A549 (cell line): Measurements from ENCODE around the gene PUDP. TPM values are rescaled to one million over a fixed set of nuclear protein-coding genes. Genes with fewer than 3 reads are reported as not detected.
"Not testable (repeated sequence)": the region's sequence is repeated elsewhere in the genome, so short reads cannot be mapped to it uniquely, and the experiment has no call there.

Experiments used
- ATAC-seq, 2 experiments: fragments of 200-7000 bp in 1 of 2; fragments of >200 bp in 1 of 2; cut with Nextera tagmentation in 1 of 2; cut with Tn5 transposase in 1 of 2; 3 replicates each; pipeline versions ENCODE4 v1.8.0 to v1.9.1; 2018 to 2020; ENCODE audit warnings: mild to moderate bottlenecking in 1 of 2, moderate library complexity in 1 of 2
- CTCF ChIA-PET: fragments of 300-600 bp; sonication (Branson Sonifier 250); formaldehyde crosslinking; extraction: SDS; loops from one replicate; lab custom pipeline; 2021; ENCODE audit warnings: antibody characterized with exemption, inconsistent platforms; lab: Yijun Ruan, JAX
- POLR2A ChIA-PET: fragments of 350-600 bp; formaldehyde crosslinking; extraction: SDS; loops from one replicate; lab custom pipeline; 2021; ENCODE audit warnings: antibody characterized with exemption, inconsistent platforms; lab: Yijun Ruan, JAX
- DNase-seq, 2 experiments: peaks; one replicate each; pipeline versions ENCODE4 v3.0.0 to v3.0.0-alpha.2; 2011 to 2016; ENCODE audit warnings: low read depth in 1 of 2, low spot score in 1 of 2
- FAIRE-seq: peaks from 2 replicates; lab custom pipeline; 2011; peaks lifted over from hg19 to GRCh38; lab: Jason Lieb, UNC
- H3K27ac ChIP-seq, 2 experiments: fragments of >200 bp; sonication (Bioruptor Twin); formaldehyde crosslinking; 3 replicates each; pipeline ENCODE4 v1.5.1; 2016 to 2017
- H3K4me1 ChIP-seq: fragments of >200 bp; sonication (Bioruptor Twin); formaldehyde crosslinking; 3 replicates; pipeline ENCODE4 v1.6.1; 2016
- H3K4me2 ChIP-seq: fragments of >200 bp; sonication (Bioruptor Twin); formaldehyde crosslinking; 3 replicates; pipeline ENCODE4 v1.6.1; 2016
- H3K4me3 ChIP-seq: fragments of >200 bp; sonication (Bioruptor Twin); formaldehyde crosslinking; 3 replicates; pipeline ENCODE4 v1.5.1; 2016
- H3K9me3 ChIP-seq: fragments of >200 bp; sonication (Bioruptor Twin); formaldehyde crosslinking; 3 replicates; pipeline ENCODE4 v1.6.1; 2016
- EHMT2 ChIP-seq: fragments of 200-600 bp; sonication (generic); IDR thresholded peaks from 2 replicates; pipeline ENCODE4 v1.6.1; 2016; ENCODE audit warnings: antibody characterized with exemption, low read depth, mild to moderate bottlenecking, moderate library complexity
- HOXB5 ChIP-seq: fragments of 250-450 bp; sonication (Bioruptor Pico); IDR thresholded peaks from 2 replicates; pipeline ENCODE4 v1.5.0; 2020; ENCODE audit warnings: mild to moderate bottlenecking, moderate library complexity
- RARB ChIP-seq: fragments of 250-450 bp; sonication (Bioruptor Pico); IDR thresholded peaks from 2 replicates; pipeline ENCODE4 v1.8.0; 2021; ENCODE audit warnings: mild to moderate bottlenecking, moderate library complexity
- RNF2 ChIP-seq: fragments of 200-600 bp; sonication (generic); IDR thresholded peaks from 2 replicates; pipeline ENCODE4 v1.6.1; 2016; ENCODE audit warnings: low read depth, mild to moderate bottlenecking, antibody characterized with exemption, moderate library complexity, borderline replicate concordance
- ZC3H11A ChIP-seq: fragments of 450-650 bp; IDR thresholded peaks from 2 replicates; pipeline ENCODE4 v1.6.1; 2014; ENCODE audit warnings: antibody characterized with exemption, mild to moderate bottlenecking
- WGBS: methylation state at CpG from one replicate; pipeline ENCODE4 v1.1.6; 2017; ENCODE audit errors: missing lambda C conversion rate; 5-methylcytosine and 5-hydroxymethylcytosine counted together
- polyA plus RNA-seq, 4 experiments: library from polyadenylated mRNA; depleted of rRNA in 3 of 4; stranded (reverse); fragments of >200 nt; fragmentation: RNase III in 1 of 4; extraction: RNeasy Plus Mini Kit Qiagen cat#74134 plus additional on column Dnase treatment in 1 of 4; gene quantifications; 2 replicates in 3 of 4; 3 replicates in 1 of 4; pipeline ENCODE4 v1.2.3, GENCODE V29; 2011 to 2017
- small RNA-seq, 6 experiments: library from RNA; depleted of rRNA; stranded (forward); fragments of <200 nt; gene quantifications; one replicate each; pipeline ENCODE3, GENCODE V24; 2012

The PUDP gene
- polyA plus RNA-seq, 2 of the 4 experiments (the other 2 are of a cell fraction), result 26.2 to 50.7 TPM

DNA sequence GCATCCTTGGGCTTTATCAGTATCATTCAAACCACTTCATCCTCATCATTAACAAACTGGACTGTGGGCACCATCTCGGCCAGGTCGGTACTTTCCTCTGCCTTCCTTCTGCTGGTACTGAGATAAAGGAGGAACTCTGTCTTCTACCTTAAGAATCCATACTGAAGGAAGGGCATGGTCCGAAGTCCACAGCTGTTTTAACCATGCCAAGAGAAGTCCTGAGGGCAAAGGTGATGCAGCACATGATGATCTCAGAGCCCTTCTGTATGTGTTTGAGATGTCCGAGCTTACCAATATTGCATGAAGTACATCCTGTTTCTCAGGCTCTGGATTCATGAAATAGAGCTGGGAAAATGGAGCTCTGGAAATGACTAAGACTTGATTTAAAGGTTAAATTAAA, 126.0 kb downstream of the PUDP start:
- H3K4me2 ChIP-seq, result no peak overlapping the region
- DNase-seq, result no peak

DNA sequence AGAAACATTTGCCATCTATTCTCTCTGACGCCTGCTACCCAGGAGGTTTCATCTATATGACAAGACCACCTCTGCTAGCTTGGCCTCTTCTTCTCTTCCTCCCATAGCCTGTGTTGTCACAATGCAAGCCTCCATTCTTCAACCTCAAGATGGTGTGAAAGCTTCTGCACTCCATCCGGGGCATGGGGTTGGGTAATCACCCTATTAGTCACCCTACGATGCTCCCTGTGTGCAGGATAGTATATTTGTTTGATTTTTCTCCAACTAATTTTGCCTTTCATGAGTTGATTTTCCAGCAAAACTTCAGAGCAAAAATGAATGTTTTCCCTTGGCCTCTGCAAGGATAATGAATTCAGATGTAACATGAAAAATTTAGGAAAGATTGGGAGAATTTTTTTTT, 128.4 kb downstream of the PUDP start:
- Histone ChIP-seq H3K4me2 (no peak overlapping the region), H3K4me1 (no peaks in the 10 kb centered on the region), H3K4me3 (no peak overlapping the region), H3K9me3 (no peaks in the 10 kb centered on the region), H3K27ac (no peak overlapping the region)
- ChIA-PET CTCF (no interaction called here), POLR2A (no interaction called here)
- TF ChIP-seq ZC3H11A (no peak), EHMT2 (no peak), RNF2 (no peak), RARB (no peak)
- no peak for DNase-seq
- no peak for ATAC-seq
- WGBS, result 34% methylated on average over 3 of the region's 3 CpGs
- FAIRE-seq, result no peak

More for the DNA sequence above, 126.0 kb downstream of the PUDP start:
- FAIRE-seq, result no peak
- Histone ChIP-seq H3K9me3 (no peaks in the 10 kb centered on the region), H3K27ac (no peak overlapping the region), H3K4me3 (no peak overlapping the region), H3K4me1 (no peaks in the 10 kb centered on the region)
- WGBS, result 24% methylated on average over 4 of the region's 4 CpGs
- ChIA-PET CTCF (no interaction called here), POLR2A (no interaction called here)
- TF ChIP-seq RARB, result no peak
- TF ChIP-seq HOXB5 (CRISPR knock-in tag), result no peak
- ATAC-seq, result no peak

DNA sequence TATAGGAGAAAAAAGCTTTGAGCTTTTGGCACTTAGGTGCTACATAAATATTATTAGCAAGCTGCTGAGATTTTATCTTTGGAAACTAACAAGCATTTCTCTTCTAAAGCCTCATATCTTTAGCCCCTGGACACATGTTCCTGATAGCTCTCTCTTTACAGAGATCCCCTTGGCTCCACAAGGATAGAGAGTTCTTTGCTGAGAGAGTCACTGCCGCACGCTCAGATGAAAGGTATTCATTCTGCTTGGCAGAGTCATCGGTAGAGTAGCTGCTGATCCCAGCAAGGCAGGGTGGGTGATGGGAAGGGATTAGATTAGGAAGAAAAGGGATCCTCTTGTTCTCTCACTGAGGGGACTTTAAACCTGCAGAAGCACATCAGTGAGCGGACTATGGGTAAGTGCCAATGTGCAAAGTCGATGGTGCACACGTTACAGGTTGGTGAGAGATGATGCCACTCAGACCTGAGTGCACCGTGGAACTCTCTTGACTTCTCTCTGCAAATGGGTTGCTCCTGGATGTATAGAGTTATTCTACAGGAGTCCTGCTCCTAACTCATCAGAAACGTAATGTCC, 135.6 kb downstream of the PUDP start:
- DNase-seq, H3K27ac ChIP-seq, ATAC-seq, H3K9me3 ChIP-seq, H3K4me1 ChIP-seq, FAIRE-seq, H3K4me2 ChIP-seq, POLR2A ChIA-PET, H3K4me3 ChIP-seq, CTCF ChIA-PET: not testable (repeated sequence)
- 25% methylated on average over 5 of the region's 8 CpGs for WGBS

DNA sequence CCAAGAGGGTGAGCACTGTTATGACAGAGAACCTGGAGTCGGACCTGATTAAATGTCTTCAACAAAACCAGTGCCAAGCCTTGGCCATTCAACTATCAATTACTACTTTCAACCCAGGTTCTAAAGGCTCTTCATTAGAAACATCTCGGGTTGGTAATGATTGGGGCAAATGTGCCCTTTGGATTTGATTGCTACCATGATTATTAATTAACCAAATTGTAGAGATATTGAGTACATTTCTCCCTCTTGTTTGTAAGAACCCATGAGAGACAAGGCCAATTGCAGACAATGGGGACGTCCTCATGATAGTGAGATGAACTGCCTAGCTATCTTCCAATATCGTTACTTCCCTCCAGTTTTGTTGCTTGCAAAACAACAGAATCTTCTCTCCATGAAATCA, 137.1 kb downstream of the PUDP start:
- POLR2A ChIA-PET, result not testable (repeated sequence)

DNA sequence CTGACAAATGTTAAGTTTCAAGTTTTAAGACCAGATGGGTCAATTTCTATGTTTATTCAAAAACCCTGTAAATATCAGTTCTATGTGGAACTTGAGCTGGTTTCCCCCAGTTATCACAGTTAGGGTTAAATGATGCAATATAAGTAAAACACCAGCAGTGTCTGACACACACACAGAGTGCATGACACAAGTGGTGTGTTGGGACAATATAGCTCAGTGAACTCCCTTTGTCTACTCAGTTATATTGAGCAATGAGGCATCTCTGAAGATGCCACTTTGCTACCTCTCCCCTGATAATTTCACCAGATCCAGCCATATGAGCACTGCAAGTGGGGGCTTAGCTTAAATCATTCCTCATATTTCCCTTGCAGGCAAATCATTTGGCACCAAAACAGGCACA, 140.6 kb downstream of the PUDP start:
- H3K9me3 ChIP-seq, H3K4me3 ChIP-seq, DNase-seq, FAIRE-seq, H3K4me2 ChIP-seq, H3K27ac ChIP-seq, CTCF ChIA-PET, H3K4me1 ChIP-seq, ATAC-seq, POLR2A ChIA-PET: not testable (repeated sequence)

More for the DNA sequence above, 137.1 kb downstream of the PUDP start:
- WGBS, result 7% methylated on average over 4 of the region's 4 CpGs
- ATAC-seq, FAIRE-seq, H3K4me1 ChIP-seq, DNase-seq, H3K9me3 ChIP-seq, CTCF ChIA-PET, H3K4me3 ChIP-seq, H3K4me2 ChIP-seq, H3K27ac ChIP-seq: not testable (repeated sequence)

Small RNAs within 50 kb of the gene (small RNA-seq; reads per million reads assigned to genes)
- 0 to 1.4 (median 0) reads per million in 6 experiments for gene MIR4767

Other genes with a start within 250 kb of the PUDP start
- gene STS, start 441 bp downstream of the PUDP start, polyA plus RNA-seq (2011; rRNA removed), result 2.4 and 3.1 TPM in 2 replicates
- 1.9 to 2.3 TPM (median 2.1 TPM) in 3 replicates for gene STS, start 441 bp downstream of the PUDP start, polyA plus RNA-seq (2017; fragmentation: RNase III; extraction: RNeasy Plus Mini Kit Qiagen cat#74134 plus additional on column Dnase treatment)